GDM1 (cell line): ENCODE measurements around the gene TCEA2.

ENCODE experiments used
- DNase-seq: peaks from one replicate; lab custom pipeline; 2025; lab: John Stamatoyannopoulos, UW

The TCEA2 gene

DNA sequence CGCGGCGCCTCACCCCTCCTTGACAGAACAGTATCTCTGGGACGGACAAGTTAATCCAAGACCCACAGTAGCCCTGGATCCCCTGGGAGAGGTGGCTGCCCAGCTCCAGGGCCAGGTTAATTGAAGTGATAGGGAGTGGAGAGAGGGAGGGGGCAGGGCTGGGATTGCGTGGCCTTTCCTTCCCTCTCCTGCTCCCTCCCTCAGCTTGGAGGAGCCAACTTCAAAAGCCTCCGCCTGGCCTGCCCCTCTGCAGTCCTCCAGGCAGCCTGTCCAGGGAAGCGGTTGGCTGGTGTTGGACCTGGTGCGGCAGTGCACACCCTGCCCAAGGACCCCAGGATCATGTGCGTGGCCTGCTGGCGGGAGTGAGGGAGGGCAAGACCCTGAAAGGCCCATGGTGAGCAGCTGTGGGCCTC lies 27.1 kb upstream of the TCEA2 start, which contains the start of gene C20orf204:
TSS of gene C20orf204 (plus strand) at position 250 of the 413 bp plus-strand sequence. CDS start at position 392, 142 bp downstream.
- no peak for DNase-seq

GRCh38 chr20:64036346-64037198 lies 26.4 kb upstream of the TCEA2 start:
- no peak for DNase-seq

DNA sequence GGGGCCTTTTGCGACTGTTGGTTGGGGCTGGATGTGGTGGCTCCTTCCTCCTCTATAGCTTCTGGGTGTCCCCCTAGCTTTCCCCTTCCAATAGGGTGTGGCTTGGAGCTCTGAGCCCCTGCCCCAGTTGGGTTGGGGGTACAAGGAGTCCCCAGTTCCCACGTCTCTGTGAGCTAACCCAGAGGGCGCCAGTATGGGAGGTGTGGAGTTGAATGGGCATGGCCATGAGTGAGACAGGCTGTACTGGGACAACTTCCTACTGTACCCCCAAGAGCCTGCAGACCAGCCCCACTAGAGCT lies 25.9 kb upstream of the TCEA2 start:
- no peak for DNase-seq

GRCh38 chr20:64037498-64038213 lies 25.3 kb upstream of the TCEA2 start:
- no peak for DNase-seq

GRCh38 chr20:64038224-64038564 lies 24.8 kb upstream of the TCEA2 start:
- DNase-seq: no peak

- DNase-seq: peak; percentile 65
Measured at GRCh38 chr20:64038565-64039292, 24.3 kb upstream of the TCEA2 start.

DNA sequence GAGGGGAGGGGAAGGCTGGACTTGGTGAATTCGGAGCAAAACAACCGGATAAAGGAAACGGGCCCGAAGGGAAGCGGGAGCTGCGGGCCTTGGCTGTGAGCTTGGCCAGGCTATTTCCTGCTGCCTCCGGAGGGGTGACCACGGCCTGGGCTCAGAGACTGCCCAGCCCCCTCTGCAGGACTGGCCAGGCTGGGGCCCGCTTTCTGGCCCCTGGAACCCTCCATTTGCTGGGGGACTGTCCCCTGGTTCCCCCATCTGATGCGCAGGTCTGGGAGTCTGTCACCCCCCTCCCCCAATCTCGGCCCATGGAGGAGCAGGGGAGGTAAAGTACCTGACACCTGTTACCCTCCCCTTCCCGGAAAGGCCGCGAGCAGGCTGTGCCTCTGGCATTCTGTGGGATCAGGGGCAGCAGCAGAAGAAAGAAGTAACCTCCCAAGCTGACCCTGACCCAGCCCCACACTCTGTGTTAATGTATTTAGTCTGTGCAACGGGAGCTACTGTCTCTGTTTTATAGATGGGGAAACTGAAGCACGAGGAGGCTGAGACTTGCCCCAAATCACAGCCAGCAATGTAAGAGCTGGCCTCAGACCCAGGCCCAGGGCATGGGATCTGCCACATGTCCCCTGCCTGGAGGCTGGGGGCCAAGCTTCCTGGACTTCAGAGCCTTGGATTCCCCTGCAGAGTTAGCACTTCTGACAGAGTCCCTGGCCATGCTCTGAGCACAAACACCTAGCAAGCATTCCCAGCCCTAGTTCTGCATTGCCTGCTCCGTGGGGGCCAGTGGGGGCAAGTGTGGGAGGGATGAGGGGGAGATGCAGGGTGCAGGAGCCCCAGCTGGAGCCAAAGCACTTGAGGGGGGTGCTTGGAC lies 23.5 kb upstream of the TCEA2 start:
- no peak for DNase-seq

- DNase-seq: no peak
Measured at GRCh38 chr20:64040231-64041039, 22.6 kb upstream of the TCEA2 start.

DNA sequence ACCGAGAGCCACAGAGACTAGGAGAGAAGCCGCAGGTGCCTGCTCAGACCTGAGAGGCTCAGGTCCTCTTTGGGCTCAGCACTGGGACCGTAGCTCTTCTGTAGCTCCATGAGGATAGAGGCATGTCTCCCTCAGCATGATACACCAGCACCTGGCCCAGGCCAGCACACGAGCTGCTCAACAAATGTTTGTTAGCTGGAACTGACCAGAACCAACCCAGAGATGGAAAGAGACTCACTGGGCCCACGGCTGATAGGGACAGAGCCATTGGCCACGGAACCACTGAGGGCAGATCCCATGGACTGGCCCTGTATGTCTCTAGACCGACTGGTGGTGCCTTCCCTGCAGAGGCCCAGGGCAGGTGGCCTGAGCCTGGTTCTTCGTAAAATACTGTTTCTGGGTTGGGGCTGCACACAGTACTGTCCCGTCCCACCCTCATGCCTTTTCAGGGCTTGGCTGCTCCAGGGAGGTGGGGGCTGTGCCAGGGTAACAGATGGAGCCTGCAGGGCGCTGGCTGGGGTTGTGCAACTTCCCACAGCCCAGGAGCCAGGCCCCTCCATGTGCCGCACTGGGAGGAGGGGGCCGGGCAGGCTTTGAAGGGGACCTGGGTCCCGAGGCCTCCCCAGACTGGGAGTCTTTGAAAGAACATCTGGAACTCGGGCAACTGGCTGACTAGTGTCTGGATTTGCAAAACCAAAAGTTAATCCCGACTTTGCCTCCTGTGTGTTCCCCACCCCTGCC lies 21.8 kb upstream of the TCEA2 start:
- DNase-seq: no peak

DNA sequence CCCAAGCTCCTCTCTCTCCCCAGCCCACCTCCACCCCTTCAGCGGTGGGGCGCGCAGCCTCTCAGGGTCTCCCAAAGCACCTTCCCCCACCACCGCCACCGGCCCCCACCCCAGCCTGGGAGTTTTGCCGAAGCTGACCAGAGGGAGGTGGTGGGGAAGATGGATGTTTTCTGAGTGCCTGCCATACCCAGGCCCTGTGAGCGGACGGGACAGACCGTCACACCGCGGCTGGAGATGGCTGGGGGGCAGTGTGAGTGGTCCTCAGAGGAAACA lies 21.3 kb upstream of the TCEA2 start:
- DNase-seq: no peak

DNA sequence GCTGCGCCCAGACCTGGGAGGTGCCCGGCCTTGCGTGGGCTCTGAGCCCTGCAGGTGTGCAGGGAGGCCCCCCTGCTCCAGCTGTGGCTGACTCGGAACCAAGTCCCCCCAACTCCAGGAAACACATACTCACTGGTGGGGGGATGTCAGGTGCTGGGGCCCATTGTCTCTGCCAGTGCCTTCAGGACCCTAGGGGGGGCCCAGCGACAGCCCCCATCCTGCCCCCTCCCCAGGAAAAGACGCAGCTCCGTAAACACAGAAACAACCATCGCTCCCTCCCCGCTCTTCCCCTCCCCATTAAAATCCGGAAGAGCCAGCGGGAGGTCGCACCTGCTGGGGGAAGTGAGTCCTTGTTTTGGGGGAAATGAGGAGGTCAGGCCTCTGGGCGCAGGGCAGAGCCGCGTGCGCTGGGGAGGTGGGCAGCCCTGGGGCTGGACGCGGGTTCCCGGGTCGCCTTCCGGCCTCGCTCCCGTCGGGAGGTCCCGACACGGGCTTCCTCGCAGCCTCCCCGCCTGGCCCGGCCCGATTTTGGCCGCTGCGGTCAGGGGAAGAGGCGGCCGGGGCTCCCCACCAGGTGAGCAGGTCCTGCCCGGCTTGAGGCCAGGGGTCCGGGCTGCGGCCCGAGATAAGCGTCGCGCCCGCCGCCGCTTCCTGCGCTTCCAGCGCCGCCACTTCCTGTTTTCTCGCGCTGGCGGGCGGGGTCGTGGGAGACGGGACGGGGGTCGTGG lies 20.8 kb upstream of the TCEA2 start:
- no peak for DNase-seq

DNA sequence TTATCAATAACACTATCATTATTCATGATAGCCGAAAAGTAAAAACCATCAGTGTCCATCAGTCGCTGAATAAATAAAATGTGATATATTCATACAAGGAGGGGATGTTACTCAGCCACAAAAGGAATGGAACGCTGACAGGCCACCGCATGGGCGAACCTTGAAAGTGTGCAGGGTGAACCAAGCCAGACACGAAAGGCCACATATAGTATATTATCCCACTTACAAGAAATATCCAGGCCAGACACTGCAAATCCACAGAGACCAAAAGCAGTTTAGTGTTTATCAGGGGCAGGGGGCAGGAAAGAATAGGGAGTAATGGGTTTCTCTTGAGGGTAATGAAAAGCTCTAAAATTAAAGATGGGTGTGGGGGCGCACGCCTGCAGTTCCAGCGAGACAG lies 19.2 kb upstream of the TCEA2 start:
- no peak for DNase-seq

- no peak for DNase-seq
Measured at GRCh38 chr20:64044484-64045247, 18.3 kb upstream of the TCEA2 start.

- no peak for DNase-seq
Measured at GRCh38 chr20:64045346-64046011, 17.5 kb upstream of the TCEA2 start.

DNA sequence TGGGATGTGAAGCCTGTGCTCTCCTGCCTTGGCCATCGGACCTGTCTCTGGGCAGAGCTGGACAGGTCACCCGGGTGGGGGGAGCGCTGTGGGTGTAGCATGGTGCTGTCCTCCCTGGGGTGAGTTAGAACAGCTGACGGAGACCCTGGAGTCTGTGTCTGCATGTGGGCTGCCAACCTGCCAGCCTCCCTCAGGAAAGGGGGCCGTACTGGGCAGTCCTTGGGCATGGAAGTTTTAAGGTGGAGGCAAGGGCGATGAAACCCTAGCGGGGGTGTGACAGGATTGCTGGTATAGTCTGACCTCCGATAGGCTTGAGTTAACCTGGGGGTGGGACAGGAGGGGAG lies 16.0 kb upstream of the TCEA2 start:
- DNase-seq: no peak

DNA sequence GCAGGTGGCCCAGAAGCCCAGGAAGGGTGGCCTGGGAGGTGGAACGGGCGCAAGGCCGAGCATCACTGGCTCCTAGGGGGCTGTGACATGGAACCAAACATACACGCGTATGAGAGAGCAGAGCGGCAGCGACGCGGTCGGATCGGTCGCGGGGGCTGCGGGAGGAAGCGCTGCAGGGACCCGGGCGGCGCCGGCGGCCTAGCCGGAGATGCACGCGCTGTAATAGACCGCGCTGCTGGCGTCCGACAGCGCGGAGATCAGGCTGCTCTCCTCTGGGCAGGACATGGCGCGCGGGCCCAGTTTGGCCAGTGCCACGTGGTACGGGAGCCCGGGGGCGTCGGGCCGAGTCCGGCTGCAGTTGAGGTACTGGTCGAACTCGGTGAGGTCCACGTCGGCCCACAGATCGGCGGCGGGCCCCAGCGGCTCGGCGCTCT lies 15.0 kb upstream of the TCEA2 start:
- no peak for DNase-seq

DNA sequence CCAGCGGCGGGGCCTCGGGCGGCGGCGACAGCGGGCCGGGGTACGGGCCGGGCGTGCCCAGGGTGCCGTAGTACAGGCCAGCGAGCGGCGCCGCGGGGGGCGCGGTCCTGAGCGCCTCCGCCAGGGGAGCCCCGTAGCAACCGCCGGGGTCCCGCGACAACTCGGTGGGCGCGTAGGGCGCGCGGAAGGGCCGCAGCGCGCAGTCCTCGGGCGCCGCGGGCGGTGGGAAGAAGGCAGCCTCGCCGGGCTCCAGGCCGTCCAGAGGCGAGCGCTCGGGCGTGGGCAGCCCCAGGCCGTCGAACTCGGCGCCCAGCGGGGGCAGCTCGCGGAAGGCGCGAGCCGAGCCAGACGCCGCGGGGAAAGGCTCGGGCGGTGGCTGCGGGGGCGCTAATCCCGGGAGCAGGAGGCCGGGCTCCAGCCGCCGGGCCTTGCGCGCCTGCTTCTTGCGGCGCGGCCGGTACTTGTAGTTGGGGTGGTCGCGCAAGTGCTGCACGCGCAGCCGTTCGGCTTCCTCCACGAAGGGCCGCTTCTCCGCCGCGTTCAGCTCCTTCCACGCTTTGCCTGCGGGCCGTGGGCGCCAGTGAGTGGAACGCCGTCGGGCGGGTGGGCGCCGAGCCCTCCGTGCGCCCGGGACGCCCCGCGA lies 14.5 kb upstream of the TCEA2 start:
- no peak for DNase-seq
